Retinal pigment epithelial cell (primary cell): ENCODE measurements around the gene FER.
"Not testable (repeated sequence)": the region's sequence is repeated elsewhere in the genome, so short reads cannot be mapped to it uniquely, and the experiment has no call there.

Experiments
- DNase-seq: peaks from one replicate; pipeline ENCODE4 v3.0.0-alpha.2; 2010; ENCODE audit warnings: low read depth
- H3K4me3 ChIP-seq: 2 replicates; pipeline ENCODE4 v1.5.1; 2011; ENCODE audit warnings: mild to moderate bottlenecking, low read length, control low read depth, moderate library complexity
- TF ChIP-seq, protein P1 (sequence below): conservative IDR thresholded peaks from 2 replicates; pipeline ENCODE4 v1.5.1; 2011; ENCODE audit warnings: low read depth, low read length, control low read depth, inconsistent platforms

Gene FER

DNA sequence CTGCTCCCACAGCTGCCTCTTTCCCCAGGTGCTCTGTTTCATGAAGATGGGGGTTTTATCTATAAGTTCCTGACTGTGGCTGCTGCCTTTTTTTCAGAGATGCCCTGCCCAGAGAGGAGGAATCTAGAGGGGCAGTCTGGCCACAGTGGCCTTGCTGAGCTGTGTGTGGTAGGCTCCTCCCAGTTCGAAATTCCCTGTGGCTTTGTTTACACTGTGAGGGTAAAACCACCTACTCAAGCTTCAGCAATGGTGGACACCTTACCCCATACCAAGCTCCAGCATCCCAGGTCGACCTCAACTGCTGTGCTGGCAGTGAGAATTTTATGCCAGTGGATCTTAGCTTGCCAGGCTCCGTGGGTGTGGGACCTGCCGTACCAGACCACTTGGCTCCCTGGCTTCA lies 250.0 kb downstream of the FER start:
- TF ChIP-seq, protein P1, sequence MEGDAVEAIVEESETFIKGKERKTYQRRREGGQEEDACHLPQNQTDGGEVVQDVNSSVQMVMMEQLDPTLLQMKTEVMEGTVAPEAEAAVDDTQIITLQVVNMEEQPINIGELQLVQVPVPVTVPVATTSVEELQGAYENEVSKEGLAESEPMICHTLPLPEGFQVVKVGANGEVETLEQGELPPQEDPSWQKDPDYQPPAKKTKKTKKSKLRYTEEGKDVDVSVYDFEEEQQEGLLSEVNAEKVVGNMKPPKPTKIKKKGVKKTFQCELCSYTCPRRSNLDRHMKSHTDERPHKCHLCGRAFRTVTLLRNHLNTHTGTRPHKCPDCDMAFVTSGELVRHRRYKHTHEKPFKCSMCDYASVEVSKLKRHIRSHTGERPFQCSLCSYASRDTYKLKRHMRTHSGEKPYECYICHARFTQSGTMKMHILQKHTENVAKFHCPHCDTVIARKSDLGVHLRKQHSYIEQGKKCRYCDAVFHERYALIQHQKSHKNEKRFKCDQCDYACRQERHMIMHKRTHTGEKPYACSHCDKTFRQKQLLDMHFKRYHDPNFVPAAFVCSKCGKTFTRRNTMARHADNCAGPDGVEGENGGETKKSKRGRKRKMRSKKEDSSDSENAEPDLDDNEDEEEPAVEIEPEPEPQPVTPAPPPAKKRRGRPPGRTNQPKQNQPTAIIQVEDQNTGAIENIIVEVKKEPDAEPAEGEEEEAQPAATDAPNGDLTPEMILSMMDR, result no peak
- H3K4me3 ChIP-seq, result no peak overlapping the region
- DNase-seq, result no peak

DNA sequence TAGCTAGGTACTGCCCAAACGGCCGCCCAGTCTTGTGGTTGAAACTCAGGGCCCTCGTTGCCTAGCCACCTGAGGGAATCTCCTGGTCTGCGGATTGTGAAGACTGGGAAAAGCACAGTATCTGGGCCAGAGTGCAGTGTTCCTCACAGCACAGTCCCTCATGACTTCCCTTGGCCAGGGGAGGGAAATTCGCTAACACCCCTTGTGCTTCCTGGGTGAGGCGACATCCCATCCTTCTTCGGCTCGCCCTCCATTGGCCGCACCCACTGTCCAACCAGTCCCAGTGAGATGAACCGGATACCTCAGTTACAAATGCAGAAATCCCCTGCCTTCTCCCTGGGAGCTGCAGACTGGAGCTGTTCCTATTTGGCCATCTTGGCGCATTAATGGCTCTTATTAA lies 250.5 kb downstream of the FER start:
- no peak for DNase-seq
- TF ChIP-seq, protein P1, result no peak
- H3K4me3 ChIP-seq, result no peak overlapping the region

DNA sequence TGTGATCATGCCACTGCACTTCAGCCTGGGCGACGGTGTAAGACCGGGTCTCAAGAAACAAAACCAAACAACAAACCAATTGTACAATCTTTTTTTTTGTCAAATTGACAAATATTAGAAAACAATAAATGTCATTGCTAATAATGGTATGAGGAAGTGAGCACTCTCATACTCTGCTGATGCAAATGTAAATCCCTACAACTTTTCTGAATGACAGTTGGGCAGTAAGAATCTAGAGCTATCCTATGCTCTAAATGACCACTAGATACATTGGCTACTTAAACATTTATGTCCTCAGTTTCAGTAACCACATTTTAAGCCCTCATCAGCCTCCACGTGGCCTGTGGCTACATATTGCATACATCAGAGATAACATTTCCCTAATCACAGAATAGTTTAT lies 256.2 kb downstream of the FER start:
- DNase-seq, result no peak
- H3K4me3 ChIP-seq, result no peak overlapping the region
- TF ChIP-seq, protein P1, result no peak

DNA sequence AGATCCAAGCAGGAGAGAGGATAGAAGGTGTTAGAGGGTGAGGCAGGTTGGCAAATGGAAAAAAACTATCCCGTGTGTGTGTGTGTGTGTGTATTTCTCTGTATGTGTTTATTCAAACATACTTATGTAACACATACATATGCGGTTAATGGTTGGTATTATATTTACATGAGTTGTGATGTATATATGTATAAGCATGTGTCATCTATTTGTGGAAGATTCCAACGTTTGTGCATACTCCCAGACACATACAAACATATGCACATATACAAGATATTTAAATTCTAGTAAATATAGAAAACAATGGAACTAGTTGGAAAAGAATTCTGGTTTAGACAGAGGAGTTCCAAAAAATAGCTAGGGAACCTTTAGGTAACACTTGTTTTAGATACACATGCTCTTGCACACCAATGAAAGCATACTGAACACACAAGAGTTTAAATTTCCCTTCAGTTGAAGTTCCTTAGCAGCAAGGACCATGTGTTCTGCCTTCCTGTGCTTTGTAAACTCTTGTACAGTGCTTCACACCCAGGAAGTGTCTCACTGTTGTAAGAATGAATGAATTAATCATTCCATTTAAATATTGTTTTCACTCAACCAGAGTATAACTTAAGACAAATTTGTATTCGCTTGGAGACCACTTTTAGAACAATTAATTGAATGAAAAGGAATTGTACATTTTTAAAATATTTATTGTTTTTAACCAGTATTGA lies 257.8 kb downstream of the FER start:
- TF ChIP-seq, protein P1, result no peak
- no peak overlapping the region for H3K4me3 ChIP-seq
- no peak for DNase-seq

DNA sequence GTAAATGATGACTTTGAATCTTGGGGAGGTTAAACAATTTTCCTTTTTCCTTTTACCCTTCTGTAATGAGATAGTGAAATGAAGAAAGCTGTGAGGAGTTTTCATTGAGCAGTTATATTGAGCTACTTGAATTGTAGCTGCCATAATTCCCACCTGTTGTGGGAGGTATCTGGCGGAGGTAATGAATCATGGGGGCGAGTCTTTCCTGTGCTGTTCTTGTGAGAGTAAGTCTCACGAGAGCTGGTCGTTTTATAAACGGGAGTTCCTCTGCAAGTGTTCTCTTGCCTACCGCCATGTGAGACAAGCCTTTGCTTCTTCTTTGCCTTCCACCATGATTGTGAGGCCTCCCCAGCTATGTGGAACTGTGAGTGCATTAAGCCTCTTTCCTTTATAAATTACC lies 258.4 kb downstream of the FER start:
- no peak overlapping the region for H3K4me3 ChIP-seq
- DNase-seq, result no peak
- TF ChIP-seq, protein P1, result no peak

DNA sequence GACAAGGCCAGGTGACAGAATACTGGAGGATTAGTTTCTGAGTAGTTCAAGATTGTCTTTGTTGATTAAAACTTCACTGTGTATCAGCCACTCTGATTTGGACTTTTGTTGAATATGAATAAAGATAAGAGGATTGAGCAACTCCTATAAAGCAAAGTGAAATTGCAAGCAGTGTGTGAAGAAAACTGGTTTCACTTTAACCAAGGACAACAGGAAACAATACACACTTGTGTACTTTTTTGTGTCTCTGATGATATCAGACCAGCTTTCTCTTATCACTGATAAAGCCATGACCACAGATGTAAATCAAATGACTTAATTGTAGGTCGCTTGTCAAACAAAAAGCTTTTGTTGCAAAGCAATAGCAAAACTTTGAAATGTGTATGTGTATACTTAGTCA lies 268.6 kb downstream of the FER start:
- no peak for DNase-seq
- TF ChIP-seq, protein P1, result no peak
- no peak overlapping the region for H3K4me3 ChIP-seq

DNA sequence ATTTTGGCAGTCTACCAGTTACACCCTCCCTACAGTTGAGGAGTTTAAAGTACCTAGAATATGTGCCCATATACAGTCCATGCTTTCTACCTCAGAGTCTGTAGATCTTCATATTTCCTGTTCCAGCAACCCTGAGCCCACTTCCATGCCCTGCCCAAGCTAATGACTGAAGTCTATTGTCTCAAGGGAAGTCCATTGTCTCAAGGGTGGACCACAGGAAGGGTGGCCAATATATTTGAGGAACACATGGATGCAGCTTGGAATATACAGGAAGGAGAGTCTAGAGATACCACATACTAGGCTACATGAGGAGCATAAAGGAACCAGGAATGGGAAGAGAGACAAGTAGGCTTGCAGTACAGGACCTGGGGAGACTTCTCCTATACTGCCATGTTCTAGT lies 274.4 kb downstream of the FER start:
- no peak for DNase-seq
- no peak overlapping the region for H3K4me3 ChIP-seq
- TF ChIP-seq, protein P1, result no peak

DNA sequence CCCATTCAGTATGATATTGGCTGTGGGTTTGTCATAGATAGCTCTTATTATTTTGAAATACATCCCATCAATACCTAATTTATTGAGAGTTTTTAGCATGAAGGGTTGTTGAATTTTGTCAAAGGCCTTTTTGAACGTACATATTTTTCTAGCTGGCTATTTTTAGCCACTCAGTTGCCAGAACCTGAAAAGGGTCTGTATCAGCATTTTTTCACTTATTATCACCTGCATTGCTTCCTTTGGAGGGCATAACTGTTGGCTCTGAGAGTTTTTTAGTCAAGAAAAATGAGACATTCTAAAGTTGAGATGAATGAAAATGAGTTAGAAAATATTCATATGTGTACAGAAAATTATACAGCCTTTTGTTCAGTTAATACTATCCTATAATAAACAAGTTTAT lies 278.0 kb downstream of the FER start:
- not testable (repeated sequence) for H3K4me3 ChIP-seq, DNase-seq
